GM23338 (cell line): ENCODE measurements around the gene IGF2R.

ENCODE experiments used
- CREB1 ChIP-seq: fragments of 250-450 bp; sonication (Bioruptor Pico); IDR thresholded peaks from 2 replicates; pipeline ENCODE4 v1.5.0; 2020; ENCODE audit warnings: low read depth, mild to moderate bottlenecking, moderate library complexity
- CTCF ChIP-seq, 2 experiments: fragments of 200-600 bp in 1 of 2; sonication (generic) in 1 of 2; conservative IDR thresholded peaks; 2 replicates each; pipeline versions ENCODE4 v1.5.1 to v1.6.1; 2016 to 2017; ENCODE audit warnings: antibody characterized with exemption in 2 of 2, low read depth in 2 of 2, mild to moderate bottlenecking in 2 of 2, moderate library complexity in 1 of 2
- ETS1 ChIP-seq: IDR thresholded peaks from 2 replicates; pipeline ENCODE4 v1.6.1; 2016; ENCODE audit warnings: antibody characterized with exemption
- EZH2 ChIP-seq: fragments of 200-600 bp; sonication (generic); IDR thresholded peaks from one replicate; pipeline ENCODE4 v1.8.0; 2017; ENCODE audit warnings: antibody characterized with exemption, mild to moderate bottlenecking, low read depth; ENCODE audit not compliant: unreplicated experiment
- JUNB ChIP-seq: IDR thresholded peaks from one replicate; pipeline ENCODE4 v1.6.1; 2016; ENCODE audit warnings: antibody characterized with exemption; ENCODE audit not compliant: unreplicated experiment
- POLR2AphosphoS5 ChIP-seq: IDR thresholded peaks from 2 replicates; pipeline ENCODE4 v1.6.1; 2016; ENCODE audit warnings: antibody characterized with exemption, low read depth
- REST ChIP-seq: IDR thresholded peaks from one replicate; pipeline ENCODE4 v1.6.1; 2018; ENCODE audit warnings: antibody characterized with exemption; ENCODE audit not compliant: unreplicated experiment

- TF ChIP-seq EZH2, result no peak
- TF ChIP-seq POLR2AphosphoS5, result no peak
- TF ChIP-seq CTCF (conservative IDR thresholded peaks at IDR 0.05; ENCODE audit: low read depth in 2 of 2), result no peak
- no peak for TF ChIP-seq CREB1
- TF ChIP-seq REST, result no peak
- TF ChIP-seq JUNB, result no peak
- TF ChIP-seq ETS1, result no peak
Measured at GRCh38 chr6:159964046-159964445, 4.8 kb upstream of the IGF2R start.
